C4-2B (cell line): ENCODE data around the gene CYP46A1.

ENCODE experiments used
- H3K27ac ChIP-seq: fragments of 450-650 bp; 2 replicates; pipeline ENCODE4 v1.5.1; 2017
- CTCF ChIP-seq: fragments of 450-650 bp; conservative IDR thresholded peaks from 2 replicates; pipeline ENCODE4 v1.5.1; 2017; ENCODE audit warnings: mild to moderate bottlenecking
- ZFX ChIP-seq: fragments of 450-650 bp; IDR thresholded peaks from 2 replicates; pipeline ENCODE4 v1.6.1; 2017

The CYP46A1 gene

GRCh38 chr14:99650189-99650588 lies 33.9 kb upstream of the CYP46A1 start:
- TF ChIP-seq ZFX (no peak), CTCF (no peak)
- no peak overlapping the region for H3K27ac ChIP-seq

- TF ChIP-seq ZFX (no peak), CTCF (no peak)
- H3K27ac ChIP-seq: no peak overlapping the region
Observed at GRCh38 chr14:99651953-99652746, 31.9 kb upstream of the CYP46A1 start.

- no peak for TF ChIP-seq CTCF
- TF ChIP-seq ZFX: no peak
- peak overlapping the region; percentile 49 for H3K27ac ChIP-seq
Observed at GRCh38 chr14:99654235-99654985, 29.7 kb upstream of the CYP46A1 start.

- no peak for TF ChIP-seq ZFX
- TF ChIP-seq CTCF: no peak
- H3K27ac ChIP-seq: peak overlapping the region; percentile 49; the same call in 1 of the 2 replicates
Observed at GRCh38 chr14:99655521-99655920, 28.6 kb upstream of the CYP46A1 start.

- no peak overlapping the region for H3K27ac ChIP-seq
- TF ChIP-seq ZFX (no peak), CTCF (no peak)
Observed at GRCh38 chr14:99656171-99656570, 27.9 kb upstream of the CYP46A1 start.

GRCh38 chr14:99657645-99658155 lies 26.4 kb upstream of the CYP46A1 start:
- no peak for TF ChIP-seq ZFX
- TF ChIP-seq CTCF: no peak

More at GRCh38 chr14:99657645-99658155, 26.4 kb upstream of the CYP46A1 start:
- no peak overlapping the region for H3K27ac ChIP-seq
